Neutrophil (primary cell): ENCODE data around the gene RXFP3.

Source experiments
- H3K27ac ChIP-seq: fragments of 200-600 bp; sonication (generic); 2 replicates; pipeline ENCODE4 v1.5.1; 2016; ENCODE audit warnings: mild to moderate bottlenecking, moderate library complexity
- H3K27me3 ChIP-seq: fragments of 200-600 bp; sonication (generic); 2 replicates; pipeline ENCODE4 v1.6.0; 2016; ENCODE audit warnings: mild to moderate bottlenecking
- H3K36me3 ChIP-seq: fragments of 200-600 bp; sonication (generic); 2 replicates; pipeline ENCODE4 v1.5.1; 2017
- H3K4me1 ChIP-seq, 2 experiments: fragments of 200-600 bp in 1 of 2; sonication (generic) in 1 of 2; 1 replicate in 1 of 2; 2 replicates in 1 of 2; pipeline versions ENCODE4 v1.5.1 to v1.6.1; 2013 to 2016; ENCODE audit warnings: low read depth in 1 of 2, low read length in 1 of 2, mild to moderate bottlenecking in 1 of 2, moderate library complexity in 1 of 2; ENCODE audit not compliant: control insufficient read depth in 1 of 2, insufficient read depth in 1 of 2
- H3K4me3 ChIP-seq, 2 experiments: fragments of 200-600 bp in 1 of 2; sonication (generic) in 1 of 2; 1 replicate in 1 of 2; 2 replicates in 1 of 2; pipeline ENCODE4 v1.5.1; 2013 to 2016; ENCODE audit warnings: low read depth in 1 of 2, low read length in 1 of 2, mild to moderate bottlenecking in 1 of 2, moderate library complexity in 1 of 2
- H3K9me3 ChIP-seq: fragments of 200-600 bp; sonication (generic); 2 replicates; pipeline ENCODE4 v1.5.1; 2016
- CTCF ChIP-seq: fragments of 200-600 bp; sonication (generic); IDR thresholded peaks from 2 replicates; pipeline ENCODE4 v1.5.1; 2016; ENCODE audit warnings: antibody characterized with exemption

The RXFP3 gene

GRCh38 chr5:33976307-33976706 is 40.1 kb downstream of the RXFP3 start:
- TF ChIP-seq CTCF, result no peak
- Histone ChIP-seq H3K9me3 (no peaks in the 10 kb centered on the region), H3K27me3 (peaks cover 7% of the 10 kb centered on the region), H3K27ac (no peak overlapping the region), H3K4me3 (no peak overlapping the region), H3K4me1 (no peaks in the 10 kb centered on the region), H3K36me3 (no peaks in the 10 kb centered on the region)

DNA sequence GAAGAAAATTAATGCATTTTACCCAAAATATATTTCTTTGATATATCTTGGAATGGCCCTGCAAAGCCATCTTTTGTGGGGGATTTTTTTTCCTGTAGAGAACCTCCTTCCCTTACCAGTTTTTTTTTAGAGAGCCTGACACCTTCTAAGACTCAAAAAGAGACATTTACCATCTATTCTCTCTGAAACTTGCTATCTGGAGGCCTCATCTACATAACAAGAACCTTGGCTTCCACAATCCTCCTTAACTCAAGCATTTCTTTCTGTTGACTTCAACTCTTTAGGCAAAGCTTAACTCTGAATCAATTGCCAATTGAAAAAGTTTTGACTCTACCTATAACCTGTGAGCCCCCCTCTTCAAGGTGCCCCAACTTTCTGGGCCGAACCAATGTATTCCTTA is 42.1 kb downstream of the RXFP3 start:
- TF ChIP-seq CTCF, result no peak
- Histone ChIP-seq H3K4me3 (no peak overlapping the region), H3K27ac (no peak overlapping the region), H3K36me3 (no peaks in the 10 kb centered on the region), H3K4me1 (no peaks in the 10 kb centered on the region), H3K27me3 (peaks cover 7% of the 10 kb centered on the region), H3K9me3 (no peaks in the 10 kb centered on the region)

DNA sequence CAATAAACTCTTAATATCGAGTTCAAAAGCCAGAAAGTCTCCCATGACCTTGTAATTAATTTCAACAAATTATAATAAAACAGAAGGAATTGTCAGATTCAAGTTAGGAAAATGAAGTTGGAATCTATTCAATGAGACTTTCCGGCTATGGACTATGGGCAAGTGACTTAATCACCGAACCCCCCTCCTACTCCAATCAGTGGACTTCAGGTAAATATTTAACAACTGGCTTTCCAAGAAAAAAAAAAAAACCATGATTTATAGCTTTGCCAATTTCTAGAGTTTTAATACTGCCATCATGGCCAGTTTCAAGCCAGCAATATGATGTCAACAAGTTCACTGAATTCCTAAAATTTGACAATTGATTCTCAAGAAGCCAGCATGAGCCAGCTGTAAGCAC is 43.8 kb downstream of the RXFP3 start:
- no peak overlapping the region for H3K4me3 ChIP-seq

DNA sequence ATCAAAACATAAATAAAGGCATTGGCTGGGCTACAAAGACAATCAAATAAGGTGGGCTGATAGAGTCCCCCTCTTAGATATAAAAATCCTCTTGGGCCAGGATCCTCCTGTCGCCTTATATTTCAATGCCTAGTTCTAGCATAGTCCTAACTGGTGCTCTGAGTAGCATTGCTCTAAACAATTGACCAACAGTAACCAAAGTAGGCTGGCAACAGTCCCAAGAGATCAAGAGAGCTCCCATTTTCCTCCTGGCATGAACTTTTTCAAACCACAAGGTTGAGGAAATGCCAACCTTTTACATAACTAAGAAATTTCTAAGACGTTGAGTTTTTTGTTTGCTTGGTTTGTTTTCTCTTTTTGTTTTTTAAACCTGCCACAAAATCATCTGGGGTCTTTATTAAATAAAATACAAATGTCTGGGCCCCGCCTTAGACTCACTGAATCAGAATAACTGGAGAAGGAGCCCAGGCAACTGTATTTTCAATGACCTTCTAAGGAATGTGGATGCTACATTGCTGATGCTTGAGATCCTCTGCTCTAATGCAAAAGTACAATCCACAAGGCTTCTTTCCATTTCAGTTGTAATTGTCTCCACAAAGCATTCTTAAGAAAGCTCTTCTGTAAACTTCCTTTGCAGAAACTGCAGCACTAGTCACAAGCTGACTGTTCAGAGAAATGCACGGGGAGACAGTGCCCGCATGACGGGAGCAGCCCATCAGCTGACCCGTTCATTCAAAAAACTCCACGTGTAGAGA is 45.4 kb downstream of the RXFP3 start:
- TF ChIP-seq CTCF, result no peak
- no peak overlapping the region for H3K4me3 ChIP-seq
- H3K27ac ChIP-seq, result no peak overlapping the region
- H3K27me3 ChIP-seq, result no peaks in the 10 kb centered on the region
- no peaks in the 10 kb centered on the region for H3K9me3 ChIP-seq
- H3K4me1 ChIP-seq, result no peaks in the 10 kb centered on the region
- peaks cover 6% of the 10 kb centered on the region for H3K36me3 ChIP-seq

More for the DNA sequence above, 43.8 kb downstream of the RXFP3 start:
- Histone ChIP-seq H3K9me3 (no peaks in the 10 kb centered on the region), H3K36me3 (no peaks in the 10 kb centered on the region), H3K4me1 (no peaks in the 10 kb centered on the region), H3K27ac (no peak overlapping the region), H3K27me3 (peaks cover 7% of the 10 kb centered on the region)
- no peak for TF ChIP-seq CTCF

- Histone ChIP-seq H3K4me1 (no peaks in the 10 kb centered on the region), H3K27me3 (no peaks in the 10 kb centered on the region), H3K9me3 (no peaks in the 10 kb centered on the region), H3K27ac (no peak overlapping the region), H3K36me3 (peaks cover 32% of the 10 kb centered on the region), H3K4me3 (no peak overlapping the region)
- TF ChIP-seq CTCF, result no peak
Measured at GRCh38 chr5:33984178-33984577, 48.0 kb downstream of the RXFP3 start.
